HCT116 (cell line): Measurements from ENCODE around the gene MED10. TPM values are rescaled to one million over a fixed set of nuclear protein-coding genes. Genes with fewer than 3 reads are reported as not detected.

Source experiments
- ATAC-seq: fragments of 200-7000 bp; cut with Tn5 transposase; 2 replicates; pipeline ENCODE4 v1.9.1; 2020; ENCODE audit warnings: mild to moderate bottlenecking, moderate library complexity
- BruUV-seq: library from RNA; stranded (reverse); fragments of 400-500 nt; replicated peaks from 2 replicates; lab custom pipeline; 2021; lab: Mats Ljungman, UMichigan
- CTCF ChIA-PET: fragments of 300-600 bp; sonication (Branson Sonifier 250); formaldehyde crosslinking; loops from one replicate; lab custom pipeline; 2021; ENCODE audit warnings: antibody characterized with exemption; lab: Charles Lee
- POLR2A ChIA-PET: fragments of 300-600, 350-600 bp; sonication (Branson Sonifier 250); formaldehyde crosslinking; loops from one replicate; lab custom pipeline; 2021; ENCODE audit warnings: antibody characterized with exemption; lab: Charles Lee
- RAD21 ChIA-PET, 2 experiments: fragments of 300-600 bp; sonication (Branson Sonifier 250); formaldehyde crosslinking; loops; one replicate each; lab custom pipeline; 2023; ENCODE audit warnings: low total read pairs in 2 of 2; ENCODE audit not compliant: uncharacterized antibody in 2 of 2, unreplicated experiment in 2 of 2, low non-redundant PET in 1 of 2; lab: Charles Lee
- DNase-seq: peaks from one replicate; pipeline ENCODE4 v3.0.0-alpha.2; 2010; ENCODE audit warnings: low read depth, low spot score
- H2AFZ ChIP-seq: fragments of 200-600 bp; shearing (Covaris generic), sonication (generic); 2 replicates; pipeline ENCODE4 v1.6.1; 2017; ENCODE audit warnings: low read depth, mixed run types, mixed read lengths, antibody characterized with exemption, low read length; ENCODE audit not compliant: poor library complexity, severe bottlenecking
- H3K27ac ChIP-seq: 2 replicates; pipeline ENCODE4 v1.5.1; 2012; ENCODE audit warnings: low read depth, low read length
- H3K27me3 ChIP-seq: fragments of 200-600 bp; sonication (generic); 2 replicates; pipeline ENCODE4 v1.6.1; 2016; ENCODE audit warnings: mixed run types, low read length, mixed read lengths; ENCODE audit not compliant: insufficient read depth
- H3K36me3 ChIP-seq, 2 experiments: fragments of 200-500 bp in 1 of 2; fragments of 200-600 bp in 1 of 2; sonication (Bioruptor generic) in 1 of 2; sonication (generic) in 1 of 2; 2 replicates each; pipeline versions ENCODE4 v1.5.1 to v1.6.1; 2014 to 2016; ENCODE audit warnings: low read length in 2 of 2, inconsistent platforms in 1 of 2, mixed read lengths in 1 of 2, mixed run types in 1 of 2; ENCODE audit not compliant: insufficient read depth in 2 of 2, control insufficient read depth in 1 of 2
- H3K4me1 ChIP-seq, 2 experiments: fragments of 200-600 bp in 1 of 2; sonication (generic) in 1 of 2; 2 replicates each; pipeline versions ENCODE4 v1.5.1 to v1.6.1; 2012 to 2017; ENCODE audit warnings: low read length in 2 of 2, inconsistent platforms in 1 of 2, mild to moderate bottlenecking in 1 of 2, mixed read lengths in 1 of 2, mixed run types in 1 of 2, moderate library complexity in 1 of 2; ENCODE audit not compliant: insufficient read depth in 2 of 2, control insufficient read depth in 1 of 2
- H3K4me2 ChIP-seq: fragments of 200-600 bp; sonication (generic); 2 replicates; pipeline ENCODE4 v1.6.1; 2017; ENCODE audit warnings: mixed run types, low read length, mixed read lengths
- H3K4me3 ChIP-seq, 2 experiments: fragments of 200-600 bp in 1 of 2; sonication (generic) in 1 of 2; replicated peaks in 1 of 2; 2 replicates each; pipeline ENCODE4 v1.5.1; 2011 to 2016; ENCODE audit warnings: low read length in 2 of 2, control low read depth in 1 of 2, low read depth in 1 of 2, mild to moderate bottlenecking in 1 of 2, mixed read lengths in 1 of 2, mixed run types in 1 of 2
- H3K79me2 ChIP-seq: fragments of 200-600 bp; sonication (generic); 2 replicates; pipeline ENCODE4 v1.6.1; 2017; ENCODE audit warnings: mild to moderate bottlenecking, mixed run types, low read length, moderate library complexity, mixed read lengths; ENCODE audit not compliant: insufficient read depth
- H3K9ac ChIP-seq: fragments of 200-600 bp; sonication (generic); 2 replicates; pipeline ENCODE4 v1.6.1; 2016; ENCODE audit warnings: low read length, mixed read lengths
- H3K9me2 ChIP-seq: fragments of 200-600 bp; sonication (generic), shearing (Covaris generic); 2 replicates; pipeline ENCODE4 v1.6.1; 2017; ENCODE audit warnings: mixed run types, mild to moderate bottlenecking, moderate library complexity; ENCODE audit not compliant: insufficient read depth
- H3K9me3 ChIP-seq, 2 experiments: fragments of 200-500 bp in 1 of 2; fragments of 200-600 bp in 1 of 2; sonication (Bioruptor generic) in 1 of 2; sonication (generic) in 1 of 2; 2 replicates each; pipeline ENCODE4 v1.6.1; 2014 to 2017; ENCODE audit warnings: low read length in 2 of 2, mixed read lengths in 2 of 2, inconsistent platforms in 1 of 2, low read depth in 1 of 2, mild to moderate bottlenecking in 1 of 2, mixed run types in 1 of 2, moderate library complexity in 1 of 2; ENCODE audit not compliant: control insufficient read depth in 1 of 2, insufficient read depth in 1 of 2
- H4K20me1 ChIP-seq: fragments of 200-600 bp; sonication (generic), shearing (Covaris generic); 2 replicates; pipeline ENCODE4 v1.6.1; 2017; ENCODE audit warnings: mixed run types, mild to moderate bottlenecking, moderate library complexity; ENCODE audit not compliant: insufficient read depth
- CBX3 ChIP-seq: IDR thresholded peaks from 2 replicates; pipeline ENCODE4 v1.6.1; 2012; ENCODE audit warnings: low read depth
- EZH2phosphoT487 ChIP-seq: fragments of 200-600 bp; IDR thresholded peaks from 2 replicates; pipeline ENCODE4 v1.6.1; 2018; ENCODE audit warnings: antibody characterized with exemption, borderline replicate concordance
- POLR2A ChIP-seq: IDR thresholded peaks from 2 replicates; pipeline ENCODE4 v1.7.0; 2011; ENCODE audit warnings: borderline replicate concordance; ENCODE audit not compliant: insufficient read depth, insufficient read length; ENCODE audit errors: extremely low read depth
- REST ChIP-seq: IDR thresholded peaks from 2 replicates; pipeline ENCODE4 v1.6.1; 2012; ENCODE audit warnings: low read depth
- SIN3A ChIP-seq: IDR thresholded peaks from 2 replicates; pipeline ENCODE4 v1.6.1; 2012; ENCODE audit warnings: low read depth
- SP1 ChIP-seq: IDR thresholded peaks from 2 replicates; pipeline ENCODE4 v1.6.1; 2012; ENCODE audit warnings: low read depth
- TCF7L2 ChIP-seq: IDR thresholded peaks from 2 replicates; pipeline ENCODE4 v1.7.0; 2011; ENCODE audit warnings: borderline replicate concordance, inconsistent platforms; ENCODE audit not compliant: insufficient read depth, insufficient read length; ENCODE audit errors: extremely low read depth
- YY1 ChIP-seq: IDR thresholded peaks from 2 replicates; pipeline ENCODE4 v1.6.1; 2011; ENCODE audit warnings: low read length, low read depth, moderate library complexity, mild to moderate bottlenecking; ENCODE audit not compliant: insufficient replicate concordance; ENCODE audit errors: extremely low read depth
- ZNF274 ChIP-seq: fragments of 200-500 bp; sonication (Bioruptor generic); IDR thresholded peaks from 2 replicates; pipeline ENCODE4 v1.6.1; 2014; ENCODE audit warnings: mild to moderate bottlenecking, low read depth, low read length, inconsistent platforms
- intact Hi-C: fragments of 100-400 bp; cut with micrococcal nuclease; formaldehyde crosslinking; loops from 2 replicates; pipeline ENCODE4 v1.10.0; 2022
- total RNA-seq: library from RNA; stranded (reverse); gene quantifications from one replicate; pipeline ENCODE4 v1.2.1, GENCODE V29; 2021; ENCODE audit not compliant: unreplicated experiment

The MED10 gene
- total RNA-seq, 1 experiment from 2014 or later, result 35.0 TPM

DNA sequence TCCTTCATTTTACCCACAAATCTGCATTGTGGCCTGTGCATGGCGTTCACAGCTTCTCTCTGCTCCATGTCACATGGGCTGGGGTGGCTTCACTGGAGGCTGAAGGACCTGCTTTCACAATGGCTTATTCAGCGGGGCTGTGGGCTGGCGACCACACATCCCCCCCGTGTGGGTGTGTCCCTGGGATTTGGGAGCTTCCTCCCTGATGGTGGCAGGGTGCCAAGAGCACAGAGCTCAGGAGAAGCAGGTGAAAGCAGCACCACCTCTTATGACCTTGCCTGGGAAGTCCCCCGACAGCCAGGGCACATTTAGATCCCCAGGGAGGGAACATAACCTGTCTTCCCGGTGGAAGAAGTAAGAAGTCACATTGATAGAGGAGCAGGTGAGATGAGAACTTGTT is 5.0 kb upstream of the MED10 start:
- Histone ChIP-seq H3K9me2 (no peaks in the 10 kb centered on the region), H3K27me3 (peaks cover 16% of the 10 kb centered on the region), H3K27ac (no peak overlapping the region), H3K4me1 (peaks cover 3 to 7% of the 10 kb centered on the region in 2 experiments; a peak in 3 of 4 replicates), H3K36me3 (no peaks in the 10 kb centered on the region), H3K4me2 (no peak overlapping the region), H3K9me3 (no peaks in the 10 kb centered on the region), H3K79me2 (peaks cover under 1% of the 10 kb centered on the region; the same call in 1 of the 2 replicates), H3K4me3 (no peak overlapping the region), H4K20me1 (no peaks in the 10 kb centered on the region), H3K9ac (no peak overlapping the region), H2AFZ (no peak overlapping the region)
- ATAC-seq (no peak), DNase-seq (no peak)
- no TSS peak for BruUV-seq
- TF ChIP-seq TCF7L2 (no peak), SIN3A (no peak), CBX3 (no peak), YY1 (no peak), SP1 (no peak), POLR2A (no peak), REST (no peak), EZH2phosphoT487 (no peak), ZNF274 (no peak)
- ChIA-PET CTCF (interaction anchor here (0.6 kb wide), 1 partner anchor 52 kb away, joined by 3 read pairs; no protein-coding TSS in a partner anchor), POLR2A (no interaction called here), RAD21 (no interaction called here)
- intact Hi-C loops, result no loop called here
